ENCODE results near the gene POLD4. TPM values are rescaled to one million over a fixed set of nuclear protein-coding genes. Genes with fewer than 3 reads are reported as not detected.

Gene POLD4
- total and polyA plus RNA-seq, 2 experiments from 2014 or later: 109 to 121 TPM

- Histone ChIP-seq H3K4me1 (ENCODE audit: insufficient read depth) (peaks cover 52% of the 10 kb centered on the region), H3K9me2 (ENCODE audit: insufficient read depth) (no peaks in the 10 kb centered on the region), H4K20me1 (ENCODE audit: insufficient read depth) (no peaks in the 10 kb centered on the region), H3K9ac (peak overlapping the region; percentile 93), H3K4me3 (no peak overlapping the region), H3K9me3 (ENCODE audit: low read depth) (no peaks in the 10 kb centered on the region), H2AFZ (no peak overlapping the region), H3F3A (ENCODE audit: insufficient read depth) (peaks cover 82% of the 10 kb centered on the region), H3K27me3 (replicated peaks; ENCODE audit: insufficient read depth) (no peaks in the 10 kb centered on the region), H3K27ac (peak overlapping the region; percentile 97), H3K36me3 (ENCODE audit: low read depth) (peaks cover 2% of the 10 kb centered on the region; the same call in 1 of the 2 replicates), H3K79me2 (ENCODE audit: insufficient read depth) (peaks cover 31% of the 10 kb centered on the region), H3K4me2 (ENCODE audit: unreplicated experiment) (peak overlapping the region; percentile 44)
- TF ChIP-seq EZH2 (IDR thresholded peaks at IDR 0.05; ENCODE audit: insufficient read depth, poor library complexity, severe bottlenecking): no peak
- TF ChIP-seq EZH2phosphoT487 (IDR thresholded peaks at IDR 0.05; ENCODE audit: insufficient read depth, low read depth): no peak
- DNase-seq: peak; percentile 85
- in situ Hi-C loops (cut with MboI): no loop called here
- 7 to 18% methylated on average over 3 of the region's 3 CpGs for WGBS, 2 experiments (ENCODE audit: low coverage in 1 of 2, low lambda C conversion rate in 2 of 2, missing lambda C conversion rate in 2 of 2)
Observed at GRCh38 chr11:67356864-67357561, 3.7 kb upstream of the POLD4 start.

DNA sequence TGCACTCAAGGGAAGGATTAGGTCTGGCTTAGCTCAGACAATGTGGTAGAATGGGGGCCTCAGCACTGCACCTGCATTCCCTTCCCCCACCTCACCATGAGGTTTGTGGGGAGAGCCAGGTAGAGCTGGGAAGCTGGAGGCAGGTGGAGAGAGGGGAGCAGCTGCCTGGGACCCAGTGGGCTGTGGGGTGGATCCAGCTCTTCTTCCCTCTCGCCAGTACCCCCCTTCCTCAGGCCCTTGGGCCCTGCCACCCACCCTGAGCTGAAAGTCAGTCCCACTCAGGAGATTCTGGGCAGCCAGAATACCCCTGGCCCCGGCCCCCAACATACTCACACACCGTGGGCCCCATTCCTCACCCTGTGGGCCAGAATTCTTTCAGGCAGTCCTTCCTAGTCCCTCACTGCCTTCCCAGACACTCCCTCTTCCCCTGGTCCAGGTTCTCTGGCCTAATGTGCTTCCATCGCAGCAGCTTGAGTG lies 3.1 kb upstream of the POLD4 start:
- Histone ChIP-seq H3K4me3 (no peak overlapping the region), H3K4me1 (ENCODE audit: insufficient read depth) (peaks cover 52% of the 10 kb centered on the region), H4K20me1 (ENCODE audit: insufficient read depth) (no peaks in the 10 kb centered on the region), H2AFZ (no peak overlapping the region), H3K9me2 (ENCODE audit: insufficient read depth) (no peaks in the 10 kb centered on the region), H3K4me2 (ENCODE audit: unreplicated experiment) (no peak overlapping the region), H3K27me3 (replicated peaks; ENCODE audit: insufficient read depth) (no peaks in the 10 kb centered on the region), H3K79me2 (ENCODE audit: insufficient read depth) (peaks cover 26% of the 10 kb centered on the region), H3K27ac (peak overlapping the region; percentile 97), H3F3A (ENCODE audit: insufficient read depth) (peaks cover 76% of the 10 kb centered on the region), H3K9ac (peak overlapping the region; percentile 93), H3K9me3 (ENCODE audit: low read depth) (no peaks in the 10 kb centered on the region), H3K36me3 (ENCODE audit: low read depth) (0 out of 2 replicates have a peak, but pooled peaks cover 2% of the 10 kb centered on the region)
- in situ Hi-C loops (cut with MboI): no loop called here
- WGBS, 2 experiments (ENCODE audit: low coverage in 1 of 2, low lambda C conversion rate in 2 of 2, missing lambda C conversion rate in 2 of 2): 61 to 67% methylated on average over 3 to 4 of the region's 4 CpGs
- DNase-seq: no peak
- no peak for TF ChIP-seq EZH2 (IDR thresholded peaks at IDR 0.05; ENCODE audit: insufficient read depth, poor library complexity, severe bottlenecking)
- TF ChIP-seq EZH2phosphoT487 (IDR thresholded peaks at IDR 0.05; ENCODE audit: insufficient read depth, low read depth): no peak

DNA sequence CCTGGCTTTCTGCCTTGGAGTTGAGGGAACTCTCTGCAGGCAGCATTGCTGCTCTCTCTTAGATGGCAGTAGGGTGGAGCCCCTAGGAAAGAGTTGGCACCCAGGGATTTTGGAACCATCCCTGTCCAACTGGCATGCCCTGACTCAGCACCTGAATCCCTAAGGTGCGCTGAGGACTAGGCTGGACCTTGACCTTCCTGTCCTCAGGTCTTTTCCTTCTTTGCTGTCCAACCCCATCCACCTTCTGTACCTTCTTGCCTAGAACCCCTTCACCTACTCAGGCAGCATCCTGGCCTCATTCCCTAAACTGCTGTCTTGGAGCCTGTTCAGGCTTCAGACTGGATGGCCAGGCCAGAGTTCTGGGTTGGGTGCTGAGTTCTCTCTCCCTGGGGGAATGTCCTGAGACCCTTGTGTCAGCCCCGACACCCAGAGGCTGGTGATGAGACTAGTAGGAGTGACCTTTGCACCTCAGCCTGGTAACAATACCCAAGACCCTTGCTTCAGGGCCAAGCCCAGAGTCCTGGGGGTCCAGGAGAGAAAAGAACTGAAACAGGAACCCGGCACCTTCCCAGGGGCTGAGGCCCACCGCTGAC lies 2.5 kb upstream of the POLD4 start:
- H3K4me1 ChIP-seq (ENCODE audit: insufficient read depth): peaks cover 52% of the 10 kb centered on the region
- WGBS, 2 experiments (ENCODE audit: low coverage in 1 of 2, low lambda C conversion rate in 2 of 2, missing lambda C conversion rate in 2 of 2): 67 to 70% methylated on average over 4 of the region's 4 CpGs
- in situ Hi-C loops (cut with MboI): no loop called here
- H3K27ac ChIP-seq: peak overlapping the region; percentile 97
- H3K4me3 ChIP-seq: no peak overlapping the region
- H3K79me2 ChIP-seq (ENCODE audit: insufficient read depth): peaks cover 24% of the 10 kb centered on the region
- peaks cover 73% of the 10 kb centered on the region for H3F3A ChIP-seq (ENCODE audit: insufficient read depth)
- H2AFZ ChIP-seq: no peak overlapping the region
- TF ChIP-seq EZH2phosphoT487 (IDR thresholded peaks at IDR 0.05; ENCODE audit: insufficient read depth, low read depth): no peak
- no peak for TF ChIP-seq EZH2 (IDR thresholded peaks at IDR 0.05; ENCODE audit: insufficient read depth, poor library complexity, severe bottlenecking)
- peak overlapping the region; percentile 93 for H3K9ac ChIP-seq
- H3K36me3 ChIP-seq (ENCODE audit: low read depth): 0 out of 2 replicates have a peak, but pooled peaks cover 2% of the 10 kb centered on the region
- H3K9me3 ChIP-seq (ENCODE audit: low read depth): no peaks in the 10 kb centered on the region
- H3K4me2 ChIP-seq (ENCODE audit: unreplicated experiment): peak overlapping the region; percentile 89
- DNase-seq: no peak
- H3K27me3 ChIP-seq (replicated peaks; ENCODE audit: insufficient read depth): no peaks in the 10 kb centered on the region
- H4K20me1 ChIP-seq (ENCODE audit: insufficient read depth): no peaks in the 10 kb centered on the region
- no peaks in the 10 kb centered on the region for H3K9me2 ChIP-seq (ENCODE audit: insufficient read depth)

DNA sequence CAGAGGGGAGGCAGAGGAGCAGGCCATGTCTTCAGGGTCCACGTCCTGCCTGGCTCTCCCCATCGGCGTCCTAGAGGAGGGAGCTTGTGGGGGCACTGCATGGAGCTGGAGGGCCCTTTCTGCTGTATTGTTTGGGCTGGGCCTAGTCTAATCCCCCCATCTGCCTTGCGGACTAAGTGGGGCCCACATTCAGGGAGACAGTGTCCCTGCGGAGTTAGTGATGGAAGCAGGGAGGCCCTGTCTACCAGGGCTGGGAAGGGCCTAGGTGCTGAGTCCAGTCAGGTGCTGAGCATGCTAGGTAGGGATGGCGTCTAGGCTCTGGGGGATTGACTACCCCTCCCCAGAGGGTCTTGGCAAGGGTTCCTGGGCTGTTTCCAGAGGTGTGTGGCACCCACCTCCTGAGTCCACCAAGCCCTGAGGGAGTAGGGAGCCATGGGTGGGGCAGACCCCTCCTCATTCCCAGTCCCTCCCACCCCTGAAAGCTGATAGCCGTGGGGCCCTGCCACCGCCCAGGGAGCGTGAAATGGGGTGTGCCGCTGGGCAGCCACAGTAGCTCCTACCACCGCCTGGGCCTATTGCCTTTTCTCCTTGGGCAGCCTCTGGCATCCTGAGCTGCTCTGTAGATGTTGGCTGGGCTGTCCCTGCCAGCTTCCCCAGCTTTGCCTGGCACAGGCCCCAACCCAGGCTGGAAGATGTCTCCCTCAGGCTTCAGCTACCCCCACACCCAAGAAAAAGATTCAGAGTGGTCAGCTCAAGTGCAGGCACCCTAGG lies 1.9 kb upstream of the POLD4 start:
- Histone ChIP-seq H3K79me2 (ENCODE audit: insufficient read depth) (peaks cover 23% of the 10 kb centered on the region), H3K4me2 (ENCODE audit: unreplicated experiment) (peak overlapping the region; percentile 89), H3K36me3 (ENCODE audit: low read depth) (0 out of 2 replicates have a peak, but pooled peaks cover 2% of the 10 kb centered on the region), H3K9me2 (ENCODE audit: insufficient read depth) (no peaks in the 10 kb centered on the region), H3K9me3 (ENCODE audit: low read depth) (no peaks in the 10 kb centered on the region), H4K20me1 (ENCODE audit: insufficient read depth) (no peaks in the 10 kb centered on the region), H3K4me1 (ENCODE audit: insufficient read depth) (peaks cover 52% of the 10 kb centered on the region), H3K27me3 (replicated peaks; ENCODE audit: insufficient read depth) (no peaks in the 10 kb centered on the region), H3F3A (ENCODE audit: insufficient read depth) (peaks cover 72% of the 10 kb centered on the region), H3K4me3 (0 out of 2 replicates have a peak overlapping the region, but pooled peaks have one; percentile 21), H3K27ac (peak overlapping the region; percentile 97), H3K9ac (peak overlapping the region; percentile 93), H2AFZ (no peak overlapping the region)
- WGBS, 2 experiments (ENCODE audit: low coverage in 1 of 2, low lambda C conversion rate in 2 of 2, missing lambda C conversion rate in 2 of 2): 44 to 45% methylated on average over 11 of the region's 11 CpGs
- TF ChIP-seq EZH2phosphoT487 (IDR thresholded peaks at IDR 0.05; ENCODE audit: insufficient read depth, low read depth) (no peak), EZH2 (IDR thresholded peaks at IDR 0.05; ENCODE audit: insufficient read depth, poor library complexity, severe bottlenecking) (no peak)
- in situ Hi-C loops (cut with MboI): no loop called here
- DNase-seq: peak; percentile 46

All from GM23248 (cell line).